ENCODE results near the gene TMEM266.

The TMEM266 gene

DNA sequence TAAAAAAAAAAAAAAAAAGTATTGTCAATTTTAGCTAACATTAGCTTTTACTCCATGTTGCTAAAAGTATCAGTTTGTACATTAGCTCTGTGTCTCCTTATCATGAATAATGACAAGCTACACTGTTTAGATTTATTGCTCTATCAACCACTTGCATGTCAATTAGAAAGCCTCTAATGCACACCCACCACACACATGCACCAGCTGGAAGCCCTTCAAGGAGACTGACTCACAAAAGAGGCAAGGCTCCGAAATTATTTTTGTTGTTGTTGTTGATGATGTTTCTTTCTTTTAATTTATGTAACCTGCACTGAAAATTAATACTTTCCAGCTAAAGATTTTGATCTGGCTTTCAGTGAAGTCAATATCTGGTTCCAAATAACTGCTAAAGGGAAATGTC is 180.0 kb downstream of the TMEM266 start:
- Histone ChIP-seq H3K36me3 (ENCODE audit: insufficient read depth, low read length) (peaks cover 24% of the 10 kb centered on the region; the same call in 1 of the 2 replicates), H3K79me2 (ENCODE audit: insufficient read depth, low read length) (no peaks in the 10 kb centered on the region), H3K27me3 (ENCODE audit: insufficient read depth, low read length, poor library complexity, severe bottlenecking) (no peaks in the 10 kb centered on the region), H3K9ac (ENCODE audit: low read depth, low read length, poor library complexity, severe bottlenecking) (no peak overlapping the region), H3F3A (ENCODE audit: low read depth) (no peaks in the 10 kb centered on the region), H3K4me2 (ENCODE audit: low read depth, low read length, poor library complexity, severe bottlenecking) (no peak overlapping the region), H3K9me3 (ENCODE audit: insufficient read depth, low read depth, low read length) (no peaks in the 10 kb centered on the region), H3K4me1 (ENCODE audit: insufficient read depth, low read length, poor library complexity, severe bottlenecking) (no peaks in the 10 kb centered on the region), H4K20me1 (ENCODE audit: insufficient read depth, low read length, poor library complexity, severe bottlenecking) (peaks cover 3% of the 10 kb centered on the region), H3K9me2 (replicated peaks; ENCODE audit: low read depth, low read length) (no peaks in the 10 kb centered on the region), H2AFZ (ENCODE audit: low read length) (no peak overlapping the region), H3K4me3 (ENCODE audit: low read length, poor library complexity, severe bottlenecking) (no peak overlapping the region)
- TF ChIP-seq, protein P1, sequence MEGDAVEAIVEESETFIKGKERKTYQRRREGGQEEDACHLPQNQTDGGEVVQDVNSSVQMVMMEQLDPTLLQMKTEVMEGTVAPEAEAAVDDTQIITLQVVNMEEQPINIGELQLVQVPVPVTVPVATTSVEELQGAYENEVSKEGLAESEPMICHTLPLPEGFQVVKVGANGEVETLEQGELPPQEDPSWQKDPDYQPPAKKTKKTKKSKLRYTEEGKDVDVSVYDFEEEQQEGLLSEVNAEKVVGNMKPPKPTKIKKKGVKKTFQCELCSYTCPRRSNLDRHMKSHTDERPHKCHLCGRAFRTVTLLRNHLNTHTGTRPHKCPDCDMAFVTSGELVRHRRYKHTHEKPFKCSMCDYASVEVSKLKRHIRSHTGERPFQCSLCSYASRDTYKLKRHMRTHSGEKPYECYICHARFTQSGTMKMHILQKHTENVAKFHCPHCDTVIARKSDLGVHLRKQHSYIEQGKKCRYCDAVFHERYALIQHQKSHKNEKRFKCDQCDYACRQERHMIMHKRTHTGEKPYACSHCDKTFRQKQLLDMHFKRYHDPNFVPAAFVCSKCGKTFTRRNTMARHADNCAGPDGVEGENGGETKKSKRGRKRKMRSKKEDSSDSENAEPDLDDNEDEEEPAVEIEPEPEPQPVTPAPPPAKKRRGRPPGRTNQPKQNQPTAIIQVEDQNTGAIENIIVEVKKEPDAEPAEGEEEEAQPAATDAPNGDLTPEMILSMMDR (conservative IDR thresholded peaks at IDR 0.05; ENCODE audit: low read length), result no peak
- no peak for TF ChIP-seq EZH2phosphoT487 (IDR thresholded peaks at IDR 0.05; ENCODE audit: borderline replicate concordance)

DNA sequence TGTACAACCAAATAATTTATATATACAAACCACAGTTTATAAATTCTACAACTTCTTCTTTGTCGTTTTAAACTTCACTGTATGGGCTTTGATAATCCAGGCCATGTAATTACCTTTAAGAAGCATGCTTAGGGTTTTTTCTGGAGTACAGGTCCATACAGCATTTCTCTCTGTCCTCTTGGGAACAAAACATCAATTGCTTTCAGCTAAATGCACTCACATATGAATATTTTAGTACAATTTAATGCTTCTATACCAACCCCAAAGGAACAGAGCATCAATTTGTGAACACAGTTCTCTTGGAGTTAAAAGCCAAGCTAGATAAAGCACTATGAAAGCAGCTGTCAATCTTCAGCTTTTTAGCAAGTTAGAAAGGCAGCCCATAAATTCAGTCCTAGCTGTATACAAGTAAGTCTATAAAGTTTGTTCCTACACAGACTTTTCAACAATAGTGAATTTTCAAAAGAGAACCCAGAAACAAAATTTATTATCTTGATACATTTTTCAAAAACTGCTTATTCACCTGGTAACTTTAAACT is 185.4 kb downstream of the TMEM266 start:
- no peak for TF ChIP-seq EZH2phosphoT487 (IDR thresholded peaks at IDR 0.05; ENCODE audit: borderline replicate concordance)
- TF ChIP-seq, protein P1 (conservative IDR thresholded peaks at IDR 0.05; ENCODE audit: low read length), result no peak
- Histone ChIP-seq H3K9me2 (replicated peaks; ENCODE audit: low read depth, low read length) (no peaks in the 10 kb centered on the region), H3K4me1 (ENCODE audit: insufficient read depth, low read length, poor library complexity, severe bottlenecking) (no peaks in the 10 kb centered on the region), H3K4me2 (ENCODE audit: low read depth, low read length, poor library complexity, severe bottlenecking) (no peak overlapping the region), H3K36me3 (ENCODE audit: insufficient read depth, low read length) (peaks cover 27% of the 10 kb centered on the region; the same call in 1 of the 2 replicates), H3K27me3 (ENCODE audit: insufficient read depth, low read length, poor library complexity, severe bottlenecking) (no peaks in the 10 kb centered on the region), H3K9me3 (ENCODE audit: insufficient read depth, low read depth, low read length) (no peaks in the 10 kb centered on the region), H3K9ac (ENCODE audit: low read depth, low read length, poor library complexity, severe bottlenecking) (no peak overlapping the region), H2AFZ (ENCODE audit: low read length) (no peak overlapping the region), H3K79me2 (ENCODE audit: insufficient read depth, low read length) (no peaks in the 10 kb centered on the region), H3F3A (ENCODE audit: low read depth) (no peaks in the 10 kb centered on the region), H4K20me1 (ENCODE audit: insufficient read depth, low read length, poor library complexity, severe bottlenecking) (peaks cover 3% of the 10 kb centered on the region), H3K4me3 (ENCODE audit: low read length, poor library complexity, severe bottlenecking) (no peak overlapping the region)

DNA sequence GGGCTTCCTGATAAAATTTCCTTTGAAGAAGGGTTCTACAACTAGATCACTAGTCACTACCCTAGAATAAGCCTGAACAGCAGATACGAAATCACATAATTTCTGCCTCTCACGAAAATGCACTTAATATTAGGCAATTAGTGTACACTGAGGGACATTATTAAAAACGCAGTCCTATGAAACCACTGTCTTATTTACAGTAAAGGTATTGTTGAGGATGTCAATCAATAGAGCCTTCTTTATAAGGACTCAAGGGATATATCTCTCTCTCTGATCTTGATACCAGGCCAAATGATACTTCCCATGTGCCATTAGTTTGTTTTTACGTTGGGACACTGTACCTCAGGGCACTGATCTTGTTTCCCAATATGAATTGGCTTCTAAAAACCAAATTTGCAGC is 191.9 kb downstream of the TMEM266 start:
- no peaks in the 10 kb centered on the region for H3F3A ChIP-seq (ENCODE audit: low read depth)
- no peak overlapping the region for H3K4me3 ChIP-seq (ENCODE audit: low read length, poor library complexity, severe bottlenecking)
- no peak overlapping the region for H3K4me2 ChIP-seq (ENCODE audit: low read depth, low read length, poor library complexity, severe bottlenecking)
- H3K79me2 ChIP-seq (ENCODE audit: insufficient read depth, low read length), result no peaks in the 10 kb centered on the region
- H4K20me1 ChIP-seq (ENCODE audit: insufficient read depth, low read length, poor library complexity, severe bottlenecking), result no peaks in the 10 kb centered on the region
- H3K27me3 ChIP-seq (ENCODE audit: insufficient read depth, low read length, poor library complexity, severe bottlenecking), result no peaks in the 10 kb centered on the region
- H3K9me3 ChIP-seq (ENCODE audit: insufficient read depth, low read depth, low read length), result peaks cover 4% of the 10 kb centered on the region; the same call in 1 of the 2 replicates
- H3K4me1 ChIP-seq (ENCODE audit: insufficient read depth, low read length, poor library complexity, severe bottlenecking), result no peaks in the 10 kb centered on the region
- H3K9me2 ChIP-seq (replicated peaks; ENCODE audit: low read depth, low read length), result no peaks in the 10 kb centered on the region
- H3K9ac ChIP-seq (ENCODE audit: low read depth, low read length, poor library complexity, severe bottlenecking), result no peak overlapping the region
- H2AFZ ChIP-seq (ENCODE audit: low read length), result no peak overlapping the region
- H3K36me3 ChIP-seq (ENCODE audit: insufficient read depth, low read length), result peaks cover 21% of the 10 kb centered on the region; the same call in 1 of the 2 replicates
- TF ChIP-seq EZH2phosphoT487 (IDR thresholded peaks at IDR 0.05; ENCODE audit: borderline replicate concordance), result no peak
- TF ChIP-seq, protein P1 (conservative IDR thresholded peaks at IDR 0.05; ENCODE audit: low read length), result no peak
